Colonic mucosa (tissue), 4 donors: ENCODE data around the gene ASCC3. TPM values are rescaled to one million over a fixed set of nuclear protein-coding genes. Genes with fewer than 3 reads are reported as not detected.

Experiments
- DNase-seq: peaks from one replicate; pipeline ENCODE4 v3.0.0-alpha.2; 2020
- H3K27ac ChIP-seq: fragments of 200-600 bp; one replicate; pipeline ENCODE4 v1.8.0; 2021
- H3K27me3 ChIP-seq: fragments of 200-600 bp; one replicate; pipeline ENCODE4 v1.8.0; 2021
- H3K36me3 ChIP-seq: fragments of 200-600 bp; one replicate; pipeline ENCODE4 v1.8.0; 2021
- H3K4me1 ChIP-seq: fragments of 200-600 bp; one replicate; pipeline ENCODE4 v1.8.0; 2021; ENCODE audit warnings: mild to moderate bottlenecking
- H3K4me3 ChIP-seq: fragments of 200-600 bp; one replicate; pipeline ENCODE4 v1.8.0; 2021
- H3K9ac ChIP-seq, 2 donors: one replicate each; pipeline ENCODE4 v1.7.0; 2013; ENCODE audit warnings: control low read depth in 2 of 2, low read depth in 2 of 2, low read length in 2 of 2
- H3K9me3 ChIP-seq: fragments of 200-600 bp; one replicate; pipeline ENCODE4 v1.8.0; 2021
- CTCF ChIP-seq: fragments of 200-600 bp; IDR thresholded peaks from one replicate; pipeline ENCODE4 v1.8.0; 2022; ENCODE audit warnings: antibody characterized with exemption, mild to moderate bottlenecking
- intact Hi-C: fragments of 100-400 bp; cut with DNase I; formaldehyde crosslinking; loops from one replicate; pipeline ENCODE4 v1.14.1; 2022
- total RNA-seq, 2 donors: library from RNA; stranded (reverse); fragmentation: NEBNext Ultra II Directional in 1 of 2; extraction: Animal tissue kit (Norgen Biotek cat#: 25700) in 1 of 2; gene quantifications; one replicate each; pipeline ENCODE4 v1.2.1, GENCODE V29; 2021
- donor health status: healthy.
- donor health status: DM: no; HTN: no; CAD: no.
- donor health status: DM: no; HTN: no; CAD: no.

ASCC3 gene
- total RNA-seq, 2 donors from 2014 or later = 33.7 to 41.9 TPM

GRCh38 chr6:100823041-100823440, 58.1 kb downstream of the ASCC3 start:
- Histone ChIP-seq H3K27me3 (no peaks in the 10 kb centered on the region), H3K4me1 (no peaks in the 10 kb centered on the region), H3K9ac (no peak overlapping the region), H3K4me3 (no peak overlapping the region), H3K27ac (no peak overlapping the region), H3K9me3 (no peaks in the 10 kb centered on the region), H3K36me3 (no peaks in the 10 kb centered on the region)
- DNase-seq = no peak
- intact Hi-C loops = no loop called here
- no peak for TF ChIP-seq CTCF

GRCh38 chr6:100818066-100818465, 63.1 kb downstream of the ASCC3 start:
- Histone ChIP-seq H3K36me3 (no peaks in the 10 kb centered on the region), H3K9me3 (no peaks in the 10 kb centered on the region), H3K27ac (no peak overlapping the region), H3K27me3 (no peaks in the 10 kb centered on the region), H3K4me3 (no peak overlapping the region), H3K9ac (no peak overlapping the region), H3K4me1 (no peaks in the 10 kb centered on the region)
- no peak for TF ChIP-seq CTCF
- intact Hi-C loops = no loop called here
- DNase-seq = no peak

DNA sequence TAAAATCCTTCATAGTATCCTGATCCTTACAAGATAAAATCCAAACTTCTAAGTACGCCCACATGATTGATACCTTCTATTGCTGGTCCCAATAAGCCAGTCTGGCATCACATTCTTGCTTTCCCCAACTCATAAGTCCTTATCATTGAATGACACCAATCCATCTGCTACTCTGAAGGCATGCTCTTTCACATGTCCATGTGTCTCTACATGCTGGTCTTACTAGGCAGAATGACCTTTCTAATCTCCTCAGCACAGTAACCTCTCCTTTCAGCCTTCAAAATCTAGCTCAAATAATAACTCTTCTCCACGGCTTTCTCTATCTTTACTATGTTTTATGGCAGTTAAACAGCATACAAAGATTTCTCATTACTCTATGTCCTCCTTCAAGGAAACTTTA, 71.1 kb downstream of the ASCC3 start:
- intact Hi-C loops = no loop called here
- Histone ChIP-seq H3K9me3 (no peaks in the 10 kb centered on the region), H3K4me1 (no peaks in the 10 kb centered on the region), H3K36me3 (no peaks in the 10 kb centered on the region), H3K27ac (no peak overlapping the region), H3K27me3 (no peaks in the 10 kb centered on the region), H3K4me3 (no peak overlapping the region), H3K9ac (no peak overlapping the region)
- DNase-seq = no peak
- no peak for TF ChIP-seq CTCF

GRCh38 chr6:100809346-100809745, 71.8 kb downstream of the ASCC3 start:
- no peaks in the 10 kb centered on the region for H3K4me1 ChIP-seq
- no peak overlapping the region for H3K27ac ChIP-seq
- no peaks in the 10 kb centered on the region for H3K9me3 ChIP-seq
- no peaks in the 10 kb centered on the region for H3K27me3 ChIP-seq
- no peak for DNase-seq
- H3K4me3 ChIP-seq = no peak overlapping the region
- no peak for TF ChIP-seq CTCF
- no peaks in the 10 kb centered on the region for H3K36me3 ChIP-seq
- H3K9ac ChIP-seq = no peak overlapping the region
- intact Hi-C loops = no loop called here

DNA sequence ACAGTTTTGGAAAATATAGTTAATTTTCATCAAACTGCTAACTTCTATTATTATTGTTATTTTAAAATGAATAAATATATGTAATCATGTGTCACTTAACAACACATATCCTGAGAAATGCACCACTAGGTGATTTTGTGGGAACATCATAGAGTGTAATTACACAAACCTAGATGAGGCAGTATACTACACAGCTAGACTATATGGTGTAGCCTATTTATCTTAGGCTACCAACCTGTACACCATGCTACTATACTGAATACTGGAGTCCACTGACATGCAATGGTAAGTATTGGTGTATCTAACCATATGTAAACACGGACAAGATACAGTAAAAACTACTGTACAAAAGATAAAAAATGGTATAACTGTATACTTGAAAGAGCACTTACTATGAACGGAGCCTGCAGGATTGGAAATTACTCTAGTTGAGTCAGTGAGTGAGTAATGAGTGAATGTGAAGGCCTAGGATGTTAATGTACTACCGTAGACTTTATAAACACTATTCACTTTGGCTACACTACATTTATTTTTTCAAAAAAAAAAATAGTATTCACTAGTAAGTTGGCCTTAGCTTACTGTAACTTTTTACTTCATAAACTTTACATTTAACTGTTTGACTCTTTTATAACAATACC, 72.4 kb downstream of the ASCC3 start:
- intact Hi-C loops = no loop called here
- no peak overlapping the region for H3K9ac ChIP-seq

More for the DNA sequence above, 72.4 kb downstream of the ASCC3 start:
- DNase-seq = no peak
- Histone ChIP-seq H3K27ac (no peak overlapping the region), H3K4me3 (no peak overlapping the region), H3K9me3 (no peaks in the 10 kb centered on the region), H3K27me3 (no peaks in the 10 kb centered on the region), H3K36me3 (no peaks in the 10 kb centered on the region), H3K4me1 (no peaks in the 10 kb centered on the region)
- no peak for TF ChIP-seq CTCF
